Measurements from ENCODE around the gene BCL2. TPM values are rescaled to one million over a fixed set of nuclear protein-coding genes. Genes with fewer than 3 reads are reported as not detected.

BCL2 gene
- total RNA-seq, 4 donors from 2014 or later, result 16.1 to 61.1 (median 36.9) TPM

- H3K4me3 ChIP-seq, result no peak overlapping the region
- TF ChIP-seq, protein P1, sequence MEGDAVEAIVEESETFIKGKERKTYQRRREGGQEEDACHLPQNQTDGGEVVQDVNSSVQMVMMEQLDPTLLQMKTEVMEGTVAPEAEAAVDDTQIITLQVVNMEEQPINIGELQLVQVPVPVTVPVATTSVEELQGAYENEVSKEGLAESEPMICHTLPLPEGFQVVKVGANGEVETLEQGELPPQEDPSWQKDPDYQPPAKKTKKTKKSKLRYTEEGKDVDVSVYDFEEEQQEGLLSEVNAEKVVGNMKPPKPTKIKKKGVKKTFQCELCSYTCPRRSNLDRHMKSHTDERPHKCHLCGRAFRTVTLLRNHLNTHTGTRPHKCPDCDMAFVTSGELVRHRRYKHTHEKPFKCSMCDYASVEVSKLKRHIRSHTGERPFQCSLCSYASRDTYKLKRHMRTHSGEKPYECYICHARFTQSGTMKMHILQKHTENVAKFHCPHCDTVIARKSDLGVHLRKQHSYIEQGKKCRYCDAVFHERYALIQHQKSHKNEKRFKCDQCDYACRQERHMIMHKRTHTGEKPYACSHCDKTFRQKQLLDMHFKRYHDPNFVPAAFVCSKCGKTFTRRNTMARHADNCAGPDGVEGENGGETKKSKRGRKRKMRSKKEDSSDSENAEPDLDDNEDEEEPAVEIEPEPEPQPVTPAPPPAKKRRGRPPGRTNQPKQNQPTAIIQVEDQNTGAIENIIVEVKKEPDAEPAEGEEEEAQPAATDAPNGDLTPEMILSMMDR (IDR thresholded peaks at IDR 0.05), result no peak
- no peak for TF ChIP-seq POLR2A (IDR thresholded peaks at IDR 0.05)
- H3K4me1 ChIP-seq, result peaks cover 0 to 12% of the 10 kb centered on the region in 2 donors
- H3K27ac ChIP-seq, result peak overlapping the region; percentile 9 to 40
- intact Hi-C loops (cut with DNase I; ENCODE audit: low total_unique reads), result no loop called here
- DNase-seq, result no peak
- H3K36me3 ChIP-seq, result no peaks in the 10 kb centered on the region
- H3K27me3 ChIP-seq, result no peaks in the 10 kb centered on the region
- no peaks in the 10 kb centered on the region for H3K9me3 ChIP-seq
These were observed 36.1 kb downstream of the BCL2 start for GRCh38 chr18:63283305-63284094.

GRCh38 chr18:63282793-63283192, 36.8 kb downstream of the BCL2 start:
- TF ChIP-seq, protein P1 (IDR thresholded peaks at IDR 0.05), result no peak
- TF ChIP-seq POLR2A (IDR thresholded peaks at IDR 0.05), result no peak
- Histone ChIP-seq H3K4me3 (no peak overlapping the region), H3K9me3 (no peaks in the 10 kb centered on the region), H3K27me3 (no peaks in the 10 kb centered on the region), H3K27ac (no peak overlapping the region), H3K36me3 (no peaks in the 10 kb centered on the region), H3K4me1 (peaks cover 0 to 6% of the 10 kb centered on the region in 2 donors)
- no peak for DNase-seq
- intact Hi-C loops (cut with DNase I; ENCODE audit: low total_unique reads), result no loop called here

DNA sequence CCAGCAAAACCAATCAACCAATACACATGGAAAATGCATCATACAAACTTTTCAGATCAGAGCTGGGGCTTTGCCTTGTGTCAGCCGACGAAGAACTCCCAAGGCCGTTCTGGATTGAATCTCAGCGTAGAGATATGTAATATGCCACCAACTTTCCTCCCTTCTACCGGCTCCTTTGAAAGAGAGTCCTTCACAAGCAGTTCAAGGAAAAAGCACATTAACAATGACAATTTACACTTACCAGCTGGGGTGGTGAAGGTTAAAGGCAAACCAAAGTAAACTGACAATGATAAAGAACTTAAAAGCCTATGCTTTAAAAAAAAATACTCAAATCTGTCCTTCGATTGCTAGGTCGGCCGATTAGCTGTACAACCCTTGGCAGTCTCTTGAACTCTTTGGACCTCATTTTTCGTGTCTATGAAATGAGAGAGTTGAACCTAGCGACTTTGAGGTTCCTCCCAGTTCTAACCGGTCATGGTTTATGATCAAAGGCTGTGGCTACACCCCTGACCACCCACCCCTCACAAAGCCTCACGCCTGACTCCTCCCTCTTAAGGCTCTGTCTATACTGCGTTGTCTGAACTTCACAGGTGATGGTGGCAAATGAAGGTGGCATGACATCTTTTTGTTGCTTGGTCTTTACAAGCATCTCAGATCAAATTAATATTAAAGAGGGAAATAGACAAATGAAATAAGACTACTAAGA, 46.2 kb downstream of the BCL2 start:
- TF ChIP-seq, protein P1 (IDR thresholded peaks at IDR 0.05), result no peak
- no peak for TF ChIP-seq POLR2A (IDR thresholded peaks at IDR 0.05)
- H3K4me1 ChIP-seq, result no peaks in the 10 kb centered on the region
- intact Hi-C loops (cut with DNase I; ENCODE audit: low total_unique reads), result no loop called here
- H3K4me3 ChIP-seq, result no peak overlapping the region
- H3K36me3 ChIP-seq, result no peaks in the 10 kb centered on the region
- no peaks in the 10 kb centered on the region for H3K9me3 ChIP-seq
- peak overlapping the region; percentile 50 to 68 for H3K27ac ChIP-seq
- DNase-seq, result no peak
- H3K27me3 ChIP-seq, result no peaks in the 10 kb centered on the region

GRCh38 chr18:63272638-63273037, 46.9 kb downstream of the BCL2 start:
- no peaks in the 10 kb centered on the region for H3K9me3 ChIP-seq

More at GRCh38 chr18:63272638-63273037, 46.9 kb downstream of the BCL2 start:
- no peaks in the 10 kb centered on the region for H3K36me3 ChIP-seq
- H3K27me3 ChIP-seq, result no peaks in the 10 kb centered on the region
- no peak for DNase-seq
- TF ChIP-seq POLR2A (IDR thresholded peaks at IDR 0.05), result no peak
- TF ChIP-seq, protein P1 (IDR thresholded peaks at IDR 0.05), result no peak
- intact Hi-C loops (cut with DNase I; ENCODE audit: low total_unique reads), result no loop called here
- H3K27ac ChIP-seq, result peak overlapping the region; percentile 50 to 68
- no peaks in the 10 kb centered on the region for H3K4me1 ChIP-seq
- H3K4me3 ChIP-seq, result no peak overlapping the region
